ENCODE data around the gene RGS3.

Gene RGS3

GRCh38 chr9:113619491-113620376, 156.2 kb downstream of the RGS3 start:
- no peak for DNase-seq (ENCODE audit: low read depth)

- DNase-seq (ENCODE audit: low read depth), result peak; percentile 83
Measured at GRCh38 chr9:113620377-113621161, 157.0 kb downstream of the RGS3 start.

DNA sequence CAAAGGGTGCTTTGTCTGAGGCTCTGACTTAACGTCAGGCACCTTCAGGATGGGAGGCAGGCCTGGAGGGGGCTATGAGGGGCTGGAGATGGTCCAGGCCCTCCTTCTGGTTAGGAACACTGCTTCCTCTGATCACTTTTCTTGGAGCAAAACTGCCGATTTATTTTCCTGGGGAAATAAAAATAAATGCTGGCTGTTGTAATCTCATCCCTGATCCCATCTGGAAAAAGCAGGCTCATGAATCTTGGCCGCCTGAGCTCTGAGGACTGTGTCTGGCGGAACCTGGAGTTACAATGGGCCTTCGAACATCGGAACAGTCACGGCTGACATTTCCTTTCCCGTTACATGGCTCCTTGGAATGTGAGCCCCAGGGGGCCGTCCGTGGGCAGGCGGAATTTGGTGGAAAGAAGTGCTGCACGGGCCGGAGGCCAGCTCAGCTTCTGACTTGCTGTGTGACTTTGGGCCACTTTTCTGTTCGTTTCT, 157.8 kb downstream of the RGS3 start:
- peak; percentile 77 for DNase-seq (ENCODE audit: low read depth)

- no peak for DNase-seq (ENCODE audit: low read depth)
Measured at GRCh38 chr9:113621980-113622379, 158.5 kb downstream of the RGS3 start.

GRCh38 chr9:113622600-113623400, 159.3 kb downstream of the RGS3 start:
- DNase-seq (ENCODE audit: low read depth), result peak; percentile 78

- no peak for DNase-seq (ENCODE audit: low read depth)
Measured at GRCh38 chr9:113623851-113624485, 160.4 kb downstream of the RGS3 start.

- no peak for DNase-seq (ENCODE audit: low read depth)
Measured at GRCh38 chr9:113624721-113625120, 161.2 kb downstream of the RGS3 start.

- no peak for DNase-seq (ENCODE audit: low read depth)
Measured at GRCh38 chr9:113625486-113625885, 162.0 kb downstream of the RGS3 start.

GRCh38 chr9:113626735-113627495, 163.4 kb downstream of the RGS3 start:
- DNase-seq (ENCODE audit: low read depth), result no peak

- DNase-seq (ENCODE audit: low read depth), result no peak
Measured at GRCh38 chr9:113628621-113629020, 165.1 kb downstream of the RGS3 start.

DNA sequence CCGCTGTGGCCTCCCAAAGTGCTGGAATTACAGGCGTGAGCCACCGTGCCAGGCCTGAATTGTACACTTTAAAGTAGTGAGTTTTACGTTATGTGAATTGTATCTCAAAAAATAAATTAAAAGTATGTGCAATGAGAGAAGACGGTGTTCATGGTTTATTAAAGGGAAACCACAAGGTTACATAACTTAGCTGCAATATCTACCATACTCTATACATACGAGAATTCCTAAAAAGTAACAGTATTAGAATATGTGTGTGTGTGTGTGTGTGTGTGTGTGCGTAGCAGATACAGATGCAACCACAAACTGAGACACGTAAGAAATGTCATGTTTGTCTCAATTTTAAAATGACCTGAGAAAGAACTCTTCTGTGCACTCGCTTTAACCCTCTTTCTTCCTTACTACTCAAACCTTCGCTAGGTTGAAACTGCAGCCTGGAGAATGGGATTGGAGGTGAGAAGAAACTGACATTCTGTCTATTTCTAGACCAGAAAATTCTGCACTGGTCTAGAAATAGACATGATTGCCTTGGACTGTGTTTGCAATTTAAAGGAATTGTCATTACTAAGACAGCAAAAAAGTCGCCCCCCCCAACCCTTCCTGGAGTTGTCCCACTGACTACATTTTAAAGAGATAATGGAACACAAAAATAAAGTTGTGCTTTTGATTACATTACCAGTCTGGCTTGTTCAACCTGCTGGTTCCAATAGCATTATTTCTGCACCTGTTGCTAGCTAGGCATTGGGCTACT, 167.0 kb downstream of the RGS3 start:
- no peak for DNase-seq (ENCODE audit: low read depth)

- DNase-seq (ENCODE audit: low read depth), result no peak
Measured at GRCh38 chr9:113631137-113631765, 167.7 kb downstream of the RGS3 start.

DNA sequence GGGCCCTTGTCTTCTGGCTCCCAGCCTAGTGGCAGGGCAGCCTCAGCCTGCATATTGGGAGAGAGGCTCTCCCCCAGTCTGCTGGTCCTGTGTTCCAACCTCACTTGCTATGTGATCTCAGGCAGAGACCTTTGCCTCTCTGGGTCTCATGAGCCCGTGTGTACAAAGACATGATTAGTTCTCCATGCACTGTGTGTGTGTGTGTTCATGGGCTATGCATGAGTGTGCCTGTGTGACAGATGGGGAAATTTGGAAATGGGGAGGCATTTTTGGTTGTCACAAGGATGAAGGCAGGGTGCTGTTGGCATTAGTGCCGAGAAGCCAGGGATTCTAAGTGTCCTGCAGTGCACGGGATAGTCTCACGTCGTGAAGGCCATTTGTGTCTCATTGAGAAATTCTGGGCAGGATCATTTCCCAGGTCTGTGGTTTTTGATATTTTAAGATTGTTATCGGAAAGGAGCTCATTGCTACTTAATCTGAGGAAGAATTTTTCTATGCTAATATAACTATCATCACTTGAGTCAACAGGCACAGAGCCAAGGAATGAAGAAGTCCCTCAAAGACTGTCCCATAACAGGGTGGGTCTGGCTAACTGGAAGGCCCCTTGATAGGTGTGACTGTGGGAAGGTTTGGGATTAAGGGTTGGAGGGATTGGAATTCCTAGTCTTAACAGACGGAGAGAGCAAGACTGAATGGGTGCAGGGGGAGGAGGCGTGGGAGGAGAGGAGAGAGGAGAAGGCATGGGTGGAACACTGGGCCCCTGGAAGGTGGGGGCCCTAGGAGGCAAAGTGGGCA, 168.5 kb downstream of the RGS3 start:
- DNase-seq (ENCODE audit: low read depth), result no peak

- DNase-seq (ENCODE audit: low read depth), result no peak
Measured at GRCh38 chr9:113632776-113633590, 169.5 kb downstream of the RGS3 start.

- DNase-seq (ENCODE audit: low read depth), result no peak
Measured at GRCh38 chr9:113633782-113634595, 170.5 kb downstream of the RGS3 start.

DNA sequence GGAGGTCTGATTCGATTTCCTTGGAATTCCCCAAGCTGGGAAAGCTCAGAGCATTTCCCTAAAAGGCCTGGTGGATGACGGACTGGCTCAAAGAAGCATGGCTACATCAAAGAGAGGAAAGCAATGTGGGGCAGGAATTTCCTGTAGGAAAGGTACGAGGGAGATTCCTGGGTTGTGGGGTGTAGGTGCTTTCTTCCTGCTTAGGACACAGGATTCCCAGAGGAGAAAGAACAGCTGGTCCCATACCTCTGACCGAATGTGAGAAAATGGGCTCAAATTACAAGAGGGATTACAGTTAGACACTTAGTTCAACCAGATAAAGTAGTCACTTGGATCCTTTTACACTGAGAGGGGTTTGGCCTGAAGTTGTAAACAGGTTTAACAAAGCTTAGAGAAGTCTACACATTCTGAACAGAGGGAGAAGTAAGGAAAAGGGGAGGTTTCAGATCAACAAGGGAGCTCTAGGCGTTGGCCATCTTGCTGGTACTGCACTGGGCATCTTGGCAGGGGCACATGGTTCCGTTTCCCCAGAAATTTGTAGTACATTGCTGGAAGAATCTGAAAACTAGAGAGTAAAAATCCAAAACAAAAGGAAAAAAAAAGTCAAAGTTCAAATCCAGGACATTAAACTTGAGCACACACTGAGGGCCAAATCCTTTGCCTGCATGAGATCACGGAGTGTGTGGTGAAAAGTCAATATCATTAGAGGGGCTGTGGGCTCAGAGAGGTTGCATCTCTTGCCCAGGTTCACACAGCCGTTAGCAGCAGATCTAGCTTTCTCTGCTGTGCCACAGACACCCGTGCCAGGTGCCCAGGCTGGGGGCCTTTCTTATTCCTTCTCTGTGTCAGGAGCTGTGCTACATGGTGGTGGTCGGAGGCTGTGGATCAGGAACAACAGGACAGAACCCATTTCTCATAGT, 171.3 kb downstream of the RGS3 start:
- no peak for DNase-seq (ENCODE audit: low read depth)
